ENCODE results near the gene WFDC10A. TPM values are rescaled to one million over a fixed set of nuclear protein-coding genes. Genes with fewer than 3 reads are reported as not detected.

The WFDC10A gene
- total RNA-seq, 4 donors from 2014 or later: not detected

- TF ChIP-seq POLR2A (IDR thresholded peaks at IDR 0.05) (no peak), CTCF (IDR thresholded peaks at IDR 0.05) (no peak)
- intact Hi-C loops (cut with DNase I; ENCODE audit: low total_unique reads): no loop called here
Observed at GRCh38 chr20:45611054-45611453, 18.5 kb upstream of the WFDC10A start.

GRCh38 chr20:45612314-45612713 is 17.2 kb upstream of the WFDC10A start:
- no peak overlapping the region for H3K27ac ChIP-seq
- no peaks in the 10 kb centered on the region for H3K9me3 ChIP-seq
- no peaks in the 10 kb centered on the region for H3K36me3 ChIP-seq
- no peaks in the 10 kb centered on the region for H3K27me3 ChIP-seq
- TF ChIP-seq CTCF (IDR thresholded peaks at IDR 0.05): no peak
- no peak for TF ChIP-seq POLR2A (IDR thresholded peaks at IDR 0.05)
- no peaks in the 10 kb centered on the region for H3K4me1 ChIP-seq
- H3K4me3 ChIP-seq: no peak overlapping the region
- DNase-seq: no peak
- intact Hi-C loops (cut with DNase I; ENCODE audit: low total_unique reads): no loop called here

More at GRCh38 chr20:45611054-45611453, 18.5 kb upstream of the WFDC10A start:
- Histone ChIP-seq H3K36me3 (no peaks in the 10 kb centered on the region), H3K27ac (no peak overlapping the region), H3K27me3 (no peaks in the 10 kb centered on the region), H3K4me1 (no peaks in the 10 kb centered on the region), H3K4me3 (no peak overlapping the region), H3K9me3 (no peaks in the 10 kb centered on the region)
- DNase-seq: no peak

- intact Hi-C loops (cut with DNase I; ENCODE audit: low total_unique reads): no loop called here
Observed at GRCh38 chr20:45617591-45617990, 11.9 kb upstream of the WFDC10A start.

GRCh38 chr20:45621593-45621992 is 7.9 kb upstream of the WFDC10A start:
- TF ChIP-seq CTCF (IDR thresholded peaks at IDR 0.05) (no peak), POLR2A (IDR thresholded peaks at IDR 0.05) (no peak)
- Histone ChIP-seq H3K4me3 (no peak overlapping the region), H3K4me1 (no peaks in the 10 kb centered on the region), H3K27ac (no peak overlapping the region), H3K9me3 (no peaks in the 10 kb centered on the region), H3K27me3 (no peaks in the 10 kb centered on the region), H3K36me3 (no peaks in the 10 kb centered on the region)
- intact Hi-C loops (cut with DNase I; ENCODE audit: low total_unique reads): no loop called here
- DNase-seq: no peak

More at GRCh38 chr20:45617591-45617990, 11.9 kb upstream of the WFDC10A start:
- H3K27me3 ChIP-seq: no peaks in the 10 kb centered on the region
- H3K4me1 ChIP-seq: no peaks in the 10 kb centered on the region
- no peak overlapping the region for H3K4me3 ChIP-seq
- no peak for DNase-seq
- no peaks in the 10 kb centered on the region for H3K9me3 ChIP-seq
- H3K36me3 ChIP-seq: no peaks in the 10 kb centered on the region
- TF ChIP-seq CTCF (IDR thresholded peaks at IDR 0.05) (no peak), POLR2A (IDR thresholded peaks at IDR 0.05) (no peak)
- H3K27ac ChIP-seq: no peak overlapping the region

GRCh38 chr20:45626540-45626939 is 3.0 kb upstream of the WFDC10A start:
- H3K9me3 ChIP-seq: no peaks in the 10 kb centered on the region
- H3K27me3 ChIP-seq: no peaks in the 10 kb centered on the region
- intact Hi-C loops (cut with DNase I; ENCODE audit: low total_unique reads): no loop called here
- H3K27ac ChIP-seq: no peak overlapping the region
- TF ChIP-seq CTCF (IDR thresholded peaks at IDR 0.05): no peak
- TF ChIP-seq POLR2A (IDR thresholded peaks at IDR 0.05): no peak
- H3K4me3 ChIP-seq: no peak overlapping the region
- no peaks in the 10 kb centered on the region for H3K4me1 ChIP-seq
- no peaks in the 10 kb centered on the region for H3K36me3 ChIP-seq
- no peak for DNase-seq
